ENCODE data around the gene ARID1B.
"Not testable (repeated sequence)": the region's sequence is repeated elsewhere in the genome, so short reads cannot be mapped to it uniquely, and the experiment has no call there.

The ARID1B gene

GRCh38 chr6:157034436-157035230 is 257.5 kb downstream of the ARID1B start:
- Histone ChIP-seq H3K9ac (ENCODE audit: low read depth in 1 of 2, low read length in 2 of 2) (no peak overlapping the region), H3K27ac (ENCODE audit: low read depth, low read length) (no peak overlapping the region), H3K27me3 (ENCODE audit: control insufficient read depth in 1 of 2, insufficient read depth in 2 of 2, low read length in 2 of 2) (no peaks in the 10 kb centered on the region), H3K4me1 (ENCODE audit: control insufficient read depth in 1 of 2, insufficient read depth in 2 of 2, low read length in 2 of 2) (peaks cover 12 to 19% of the 10 kb centered on the region in 2 donors), H3K4me3 (ENCODE audit: low read depth in 1 of 2, low read length in 2 of 2) (no peak overlapping the region), H3K36me3 (ENCODE audit: control insufficient read depth in 1 of 2, insufficient read depth in 2 of 2, low read length in 2 of 2) (no peaks in the 10 kb centered on the region), H3K9me3 (ENCODE audit: control insufficient read depth in 1 of 2, low read length in 2 of 2) (no peaks in the 10 kb centered on the region)

- H3K27ac ChIP-seq (ENCODE audit: low read depth, low read length): no peak overlapping the region
- no peak overlapping the region for H3K4me3 ChIP-seq (ENCODE audit: low read depth in 1 of 2, low read length in 2 of 2)
- H3K4me1 ChIP-seq (ENCODE audit: control insufficient read depth in 1 of 2, insufficient read depth in 2 of 2, low read length in 2 of 2): peaks cover 12 to 19% of the 10 kb centered on the region in 2 donors
- H3K27me3 ChIP-seq (ENCODE audit: control insufficient read depth in 1 of 2, insufficient read depth in 2 of 2, low read length in 2 of 2): no peaks in the 10 kb centered on the region
- no peak overlapping the region for H3K9ac ChIP-seq (ENCODE audit: low read depth in 1 of 2, low read length in 2 of 2)
- peaks cover 0 to 3% of the 10 kb centered on the region in 2 donors for H3K36me3 ChIP-seq (ENCODE audit: control insufficient read depth in 1 of 2, insufficient read depth in 2 of 2, low read length in 2 of 2)
- H3K9me3 ChIP-seq (ENCODE audit: control insufficient read depth in 1 of 2, low read length in 2 of 2): no peaks in the 10 kb centered on the region
These were observed 258.4 kb downstream of the ARID1B start for GRCh38 chr6:157035546-157035945.

GRCh38 chr6:157036245-157036711 is 259.1 kb downstream of the ARID1B start:
- Histone ChIP-seq H3K27ac (ENCODE audit: low read depth, low read length) (no peak overlapping the region), H3K4me3 (ENCODE audit: low read depth in 1 of 2, low read length in 2 of 2) (no peak overlapping the region), H3K4me1 (ENCODE audit: control insufficient read depth in 1 of 2, insufficient read depth in 2 of 2, low read length in 2 of 2) (peaks cover 12 to 19% of the 10 kb centered on the region in 2 donors), H3K27me3 (ENCODE audit: control insufficient read depth in 1 of 2, insufficient read depth in 2 of 2, low read length in 2 of 2) (no peaks in the 10 kb centered on the region), H3K9me3 (ENCODE audit: control insufficient read depth in 1 of 2, low read length in 2 of 2) (no peaks in the 10 kb centered on the region), H3K36me3 (ENCODE audit: control insufficient read depth in 1 of 2, insufficient read depth in 2 of 2, low read length in 2 of 2) (peaks cover 0 to 3% of the 10 kb centered on the region in 2 donors), H3K9ac (ENCODE audit: low read depth in 1 of 2, low read length in 2 of 2) (no peak overlapping the region)

GRCh38 chr6:157037165-157037564 is 260.0 kb downstream of the ARID1B start:
- Histone ChIP-seq H3K4me1 (ENCODE audit: control insufficient read depth in 1 of 2, insufficient read depth in 2 of 2, low read length in 2 of 2) (peaks cover 12 to 19% of the 10 kb centered on the region in 2 donors), H3K9ac (ENCODE audit: low read depth in 1 of 2, low read length in 2 of 2) (no peak overlapping the region), H3K27me3 (ENCODE audit: control insufficient read depth in 1 of 2, insufficient read depth in 2 of 2, low read length in 2 of 2) (no peaks in the 10 kb centered on the region), H3K4me3 (ENCODE audit: low read depth in 1 of 2, low read length in 2 of 2) (no peak overlapping the region), H3K9me3 (ENCODE audit: control insufficient read depth in 1 of 2, low read length in 2 of 2) (no peaks in the 10 kb centered on the region), H3K27ac (ENCODE audit: low read depth, low read length) (no peak overlapping the region), H3K36me3 (ENCODE audit: control insufficient read depth in 1 of 2, insufficient read depth in 2 of 2, low read length in 2 of 2) (peaks cover 0 to 3% of the 10 kb centered on the region in 2 donors)

GRCh38 chr6:157038610-157039009 is 261.4 kb downstream of the ARID1B start:
- no peaks in the 10 kb centered on the region for H3K27me3 ChIP-seq (ENCODE audit: control insufficient read depth in 1 of 2, insufficient read depth in 2 of 2, low read length in 2 of 2)
- no peak overlapping the region for H3K27ac ChIP-seq (ENCODE audit: low read depth, low read length)
- peaks cover 0 to 3% of the 10 kb centered on the region in 2 donors for H3K36me3 ChIP-seq (ENCODE audit: control insufficient read depth in 1 of 2, insufficient read depth in 2 of 2, low read length in 2 of 2)
- H3K9me3 ChIP-seq (ENCODE audit: control insufficient read depth in 1 of 2, low read length in 2 of 2): no peaks in the 10 kb centered on the region
- H3K4me1 ChIP-seq (ENCODE audit: control insufficient read depth in 1 of 2, insufficient read depth in 2 of 2, low read length in 2 of 2): peaks cover 12 to 15% of the 10 kb centered on the region in 2 donors
- H3K4me3 ChIP-seq (ENCODE audit: low read depth in 1 of 2, low read length in 2 of 2): no peak overlapping the region
- H3K9ac ChIP-seq (ENCODE audit: low read depth in 1 of 2, low read length in 2 of 2): no peak overlapping the region

GRCh38 chr6:157039639-157040038 is 262.5 kb downstream of the ARID1B start:
- not testable (repeated sequence) for H3K4me3 ChIP-seq (ENCODE audit: low read depth in 1 of 2, low read length in 2 of 2); H3K36me3 ChIP-seq (ENCODE audit: control insufficient read depth in 1 of 2, insufficient read depth in 2 of 2, low read length in 2 of 2); H3K27ac ChIP-seq (ENCODE audit: low read depth, low read length)

GRCh38 chr6:157040191-157040590 is 263.0 kb downstream of the ARID1B start:
- no peaks in the 10 kb centered on the region for H3K27me3 ChIP-seq (ENCODE audit: control insufficient read depth in 1 of 2, insufficient read depth in 2 of 2, low read length in 2 of 2)
- peaks cover 0 to 3% of the 10 kb centered on the region in 2 donors for H3K36me3 ChIP-seq (ENCODE audit: control insufficient read depth in 1 of 2, insufficient read depth in 2 of 2, low read length in 2 of 2)

More at GRCh38 chr6:157039639-157040038, 262.5 kb downstream of the ARID1B start:
- not testable (repeated sequence) for H3K27me3 ChIP-seq (ENCODE audit: control insufficient read depth in 1 of 2, insufficient read depth in 2 of 2, low read length in 2 of 2); H3K4me1 ChIP-seq (ENCODE audit: control insufficient read depth in 1 of 2, insufficient read depth in 2 of 2, low read length in 2 of 2); H3K9me3 ChIP-seq (ENCODE audit: control insufficient read depth in 1 of 2, low read length in 2 of 2); H3K9ac ChIP-seq (ENCODE audit: low read depth in 1 of 2, low read length in 2 of 2)

GRCh38 chr6:157045831-157046454 is 268.8 kb downstream of the ARID1B start:
- Histone ChIP-seq H3K4me3 (ENCODE audit: low read depth in 1 of 2, low read length in 2 of 2) (no peak overlapping the region), H3K9ac (ENCODE audit: low read depth in 1 of 2, low read length in 2 of 2) (no peak overlapping the region), H3K9me3 (ENCODE audit: control insufficient read depth in 1 of 2, low read length in 2 of 2) (no peaks in the 10 kb centered on the region), H3K27ac (ENCODE audit: low read depth, low read length) (no peak overlapping the region), H3K27me3 (ENCODE audit: control insufficient read depth in 1 of 2, insufficient read depth in 2 of 2, low read length in 2 of 2) (no peaks in the 10 kb centered on the region), H3K4me1 (ENCODE audit: control insufficient read depth in 1 of 2, insufficient read depth in 2 of 2, low read length in 2 of 2) (no peaks in the 10 kb centered on the region), H3K36me3 (ENCODE audit: control insufficient read depth in 1 of 2, insufficient read depth in 2 of 2, low read length in 2 of 2) (peaks cover 0 to 4% of the 10 kb centered on the region in 2 donors)

More at GRCh38 chr6:157040191-157040590, 263.0 kb downstream of the ARID1B start:
- no peaks in the 10 kb centered on the region for H3K9me3 ChIP-seq (ENCODE audit: control insufficient read depth in 1 of 2, low read length in 2 of 2)
- H3K4me3 ChIP-seq (ENCODE audit: low read depth in 1 of 2, low read length in 2 of 2): no peak overlapping the region
- H3K4me1 ChIP-seq (ENCODE audit: control insufficient read depth in 1 of 2, insufficient read depth in 2 of 2, low read length in 2 of 2): peaks cover 6 to 7% of the 10 kb centered on the region in 2 donors
- no peak overlapping the region for H3K27ac ChIP-seq (ENCODE audit: low read depth, low read length)
- H3K9ac ChIP-seq (ENCODE audit: low read depth in 1 of 2, low read length in 2 of 2): no peak overlapping the region

GRCh38 chr6:157046776-157047175 is 269.6 kb downstream of the ARID1B start:
- Histone ChIP-seq H3K9me3 (ENCODE audit: control insufficient read depth in 1 of 2, low read length in 2 of 2) (no peaks in the 10 kb centered on the region), H3K27me3 (ENCODE audit: control insufficient read depth in 1 of 2, insufficient read depth in 2 of 2, low read length in 2 of 2) (no peaks in the 10 kb centered on the region), H3K27ac (ENCODE audit: low read depth, low read length) (no peak overlapping the region), H3K36me3 (ENCODE audit: control insufficient read depth in 1 of 2, insufficient read depth in 2 of 2, low read length in 2 of 2) (peaks cover 0 to 4% of the 10 kb centered on the region in 2 donors), H3K4me1 (ENCODE audit: control insufficient read depth in 1 of 2, insufficient read depth in 2 of 2, low read length in 2 of 2) (no peaks in the 10 kb centered on the region), H3K9ac (ENCODE audit: low read depth in 1 of 2, low read length in 2 of 2) (no peak overlapping the region), H3K4me3 (ENCODE audit: low read depth in 1 of 2, low read length in 2 of 2) (no peak overlapping the region)

- no peaks in the 10 kb centered on the region for H3K4me1 ChIP-seq (ENCODE audit: control insufficient read depth in 1 of 2, insufficient read depth in 2 of 2, low read length in 2 of 2)
- peaks cover 0 to 4% of the 10 kb centered on the region in 2 donors for H3K36me3 ChIP-seq (ENCODE audit: control insufficient read depth in 1 of 2, insufficient read depth in 2 of 2, low read length in 2 of 2)
- no peak overlapping the region for H3K4me3 ChIP-seq (ENCODE audit: low read depth in 1 of 2, low read length in 2 of 2)
- H3K9me3 ChIP-seq (ENCODE audit: control insufficient read depth in 1 of 2, low read length in 2 of 2): no peaks in the 10 kb centered on the region
- H3K27ac ChIP-seq (ENCODE audit: low read depth, low read length): no peak overlapping the region
- no peak overlapping the region for H3K9ac ChIP-seq (ENCODE audit: low read depth in 1 of 2, low read length in 2 of 2)
- no peaks in the 10 kb centered on the region for H3K27me3 ChIP-seq (ENCODE audit: control insufficient read depth in 1 of 2, insufficient read depth in 2 of 2, low read length in 2 of 2)
These were observed 270.1 kb downstream of the ARID1B start for GRCh38 chr6:157047328-157047727.
